Testis (tissue), 2 donors: Measurements from ENCODE around the gene ATG9A.

Experiments used
- POLR2A ChIP-seq: fragments of 450-650 bp; IDR thresholded peaks from one replicate; pipeline ENCODE4 v1.6.1; 2017; ENCODE audit warnings: antibody characterized with exemption, mild to moderate bottlenecking, moderate library complexity
- TF ChIP-seq, protein P1 (sequence below), 3 experiments: fragments of 450-650 bp in 2 of 3; fragments of 200-600 bp in 1 of 3; sonication (generic) in 1 of 3; IDR thresholded peaks; one replicate each; pipeline ENCODE4 v1.5.1; 2016 to 2019; ENCODE audit warnings: antibody characterized with exemption in 3 of 3, mild to moderate bottlenecking in 2 of 3, moderate library complexity in 1 of 3

DNA sequence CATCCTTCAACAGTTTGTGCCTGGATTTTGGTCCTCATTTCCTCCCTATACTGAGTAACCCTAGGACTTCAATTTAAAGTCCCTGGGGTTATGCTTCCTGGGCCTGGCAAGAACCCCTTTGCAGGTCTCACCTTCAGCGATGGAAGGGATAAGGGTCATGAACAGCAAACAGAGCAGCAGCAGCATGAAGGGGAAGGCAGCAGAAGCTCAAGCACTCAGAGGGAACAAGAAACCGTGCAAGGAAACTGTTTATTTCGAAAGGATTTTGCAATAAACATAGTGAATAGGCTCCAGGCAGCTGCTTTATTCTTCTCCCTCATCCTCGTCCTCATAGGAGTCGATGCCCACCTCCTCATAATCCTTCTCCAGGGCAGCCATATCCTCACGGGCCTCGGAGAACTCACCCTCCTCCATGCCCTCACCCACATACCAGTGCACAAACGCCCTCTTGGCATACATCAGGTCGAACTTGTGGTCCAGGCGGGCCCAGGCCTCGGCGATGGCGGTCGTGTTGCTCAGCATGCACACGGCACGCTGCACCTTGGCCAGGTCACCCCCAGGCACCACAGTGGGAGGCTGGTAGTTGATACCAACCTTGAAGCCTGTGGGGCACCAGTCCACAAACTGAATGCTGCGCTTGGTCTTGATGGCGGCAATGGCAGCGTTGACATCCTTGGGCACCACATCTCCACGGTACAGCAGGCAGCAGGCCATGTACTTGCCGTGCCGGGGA lies 20.8 kb upstream of the ATG9A start:
- TF ChIP-seq POLR2A = no peak
- TF ChIP-seq, protein P1, sequence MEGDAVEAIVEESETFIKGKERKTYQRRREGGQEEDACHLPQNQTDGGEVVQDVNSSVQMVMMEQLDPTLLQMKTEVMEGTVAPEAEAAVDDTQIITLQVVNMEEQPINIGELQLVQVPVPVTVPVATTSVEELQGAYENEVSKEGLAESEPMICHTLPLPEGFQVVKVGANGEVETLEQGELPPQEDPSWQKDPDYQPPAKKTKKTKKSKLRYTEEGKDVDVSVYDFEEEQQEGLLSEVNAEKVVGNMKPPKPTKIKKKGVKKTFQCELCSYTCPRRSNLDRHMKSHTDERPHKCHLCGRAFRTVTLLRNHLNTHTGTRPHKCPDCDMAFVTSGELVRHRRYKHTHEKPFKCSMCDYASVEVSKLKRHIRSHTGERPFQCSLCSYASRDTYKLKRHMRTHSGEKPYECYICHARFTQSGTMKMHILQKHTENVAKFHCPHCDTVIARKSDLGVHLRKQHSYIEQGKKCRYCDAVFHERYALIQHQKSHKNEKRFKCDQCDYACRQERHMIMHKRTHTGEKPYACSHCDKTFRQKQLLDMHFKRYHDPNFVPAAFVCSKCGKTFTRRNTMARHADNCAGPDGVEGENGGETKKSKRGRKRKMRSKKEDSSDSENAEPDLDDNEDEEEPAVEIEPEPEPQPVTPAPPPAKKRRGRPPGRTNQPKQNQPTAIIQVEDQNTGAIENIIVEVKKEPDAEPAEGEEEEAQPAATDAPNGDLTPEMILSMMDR (IDR thresholded peaks at IDR 0.05) = no peak
